GM23338 (cell line): ENCODE measurements around the gene TMPRSS6. TPM values are rescaled to one million over a fixed set of nuclear protein-coding genes. Genes with fewer than 3 reads are reported as not detected.

Experiments
- ATAC-seq: fragments of 200-7000 bp; cut with Tn5 transposase; 3 replicates; pipeline ENCODE4 v1.9.1; 2020
- DNase-seq: peaks from one replicate; pipeline ENCODE4 v3.0.0-alpha.2; 2015; ENCODE audit warnings: low spot score
- H2AFZ ChIP-seq: fragments of 200-600 bp; sonication (generic); 2 replicates; pipeline ENCODE4 v1.8.0; 2016; ENCODE audit warnings: antibody characterized with exemption, mild to moderate bottlenecking, moderate library complexity
- H3F3A ChIP-seq: fragments of 200-600 bp; sonication (generic); replicated peaks from 2 replicates; pipeline ENCODE4 v1.8.0; 2017; ENCODE audit warnings: antibody characterized with exemption, mixed run types, low read depth
- H3K27ac ChIP-seq: fragments of 200-600 bp; sonication (generic); 2 replicates; pipeline ENCODE4 v1.6.1; 2016; ENCODE audit warnings: low read depth
- H3K27me3 ChIP-seq: fragments of 200-600 bp; sonication (generic); 2 replicates; pipeline ENCODE4 v1.8.0; 2016; ENCODE audit warnings: mild to moderate bottlenecking, mixed run types, moderate library complexity; ENCODE audit not compliant: insufficient read depth
- H3K36me3 ChIP-seq: fragments of 200-600 bp; sonication (generic); 2 replicates; pipeline ENCODE4 v1.8.0; 2016; ENCODE audit warnings: mild to moderate bottlenecking; ENCODE audit not compliant: insufficient read depth
- H3K4me1 ChIP-seq: fragments of 200-600 bp; sonication (generic); 2 replicates; pipeline ENCODE4 v1.8.0; 2016; ENCODE audit warnings: mild to moderate bottlenecking, moderate library complexity; ENCODE audit not compliant: insufficient read depth
- H3K4me2 ChIP-seq: fragments of 200-600 bp; sonication (generic); 2 replicates; pipeline ENCODE4 v1.7.1; 2017; ENCODE audit warnings: mixed run types
- H3K4me3 ChIP-seq: fragments of 200-600 bp; sonication (generic); 2 replicates; pipeline ENCODE4 v1.6.1; 2016; ENCODE audit warnings: mixed run types
- H3K79me2 ChIP-seq: fragments of 200-600 bp; sonication (generic); replicated peaks from 2 replicates; pipeline ENCODE4 v1.8.0; 2017; ENCODE audit warnings: mild to moderate bottlenecking; ENCODE audit not compliant: insufficient read depth
- H3K9me2 ChIP-seq: fragments of 200-600 bp; sonication (generic); 2 replicates; pipeline ENCODE4 v1.8.0; 2017; ENCODE audit not compliant: insufficient read depth
- H4K20me1 ChIP-seq: fragments of 200-600 bp; sonication (generic); replicated peaks from 2 replicates; pipeline ENCODE4 v1.8.0; 2017; ENCODE audit warnings: mild to moderate bottlenecking; ENCODE audit not compliant: insufficient read depth
- H3K27ac Mint-ChIP-seq: 2 replicates; pipeline ENCODE4 v1.8.0; 2020; ENCODE audit warnings: inconsistent platforms, mild to moderate bottlenecking, moderate library complexity, mixed read lengths
- H3K27me3 Mint-ChIP-seq: 3 replicates; pipeline ENCODE4 v1.8.0; 2022; ENCODE audit warnings: low read depth, mild to moderate bottlenecking, moderate library complexity, mixed read lengths, inconsistent platforms; ENCODE audit not compliant: insufficient read depth, poor library complexity
- H3K36me3 Mint-ChIP-seq: 3 replicates; pipeline ENCODE4 v1.8.0; 2021; ENCODE audit warnings: low read depth, mild to moderate bottlenecking, inconsistent platforms, moderate library complexity, mixed read lengths
- H3K4me1 Mint-ChIP-seq: 3 replicates; pipeline ENCODE4 v1.8.0; 2020; ENCODE audit warnings: mild to moderate bottlenecking, inconsistent platforms, mixed read lengths
- H3K4me3 Mint-ChIP-seq: 3 replicates; pipeline ENCODE4 v1.8.0; 2021; ENCODE audit warnings: moderate library complexity, mild to moderate bottlenecking, inconsistent platforms, mixed read lengths
- H3K9me3 Mint-ChIP-seq: 3 replicates; pipeline ENCODE4 v1.8.0; 2020; ENCODE audit warnings: moderate library complexity, mild to moderate bottlenecking, inconsistent platforms, mixed read lengths
- CREB1 ChIP-seq: fragments of 250-450 bp; sonication (Bioruptor Pico); IDR thresholded peaks from 2 replicates; pipeline ENCODE4 v1.5.0; 2020; ENCODE audit warnings: low read depth, mild to moderate bottlenecking, moderate library complexity
- CTCF ChIP-seq, 2 experiments: fragments of 200-600 bp in 1 of 2; sonication (generic) in 1 of 2; conservative IDR thresholded peaks; 2 replicates each; pipeline versions ENCODE4 v1.5.1 to v1.6.1; 2016 to 2017; ENCODE audit warnings: antibody characterized with exemption in 2 of 2, low read depth in 2 of 2, mild to moderate bottlenecking in 2 of 2, moderate library complexity in 1 of 2
- ETS1 ChIP-seq: IDR thresholded peaks from 2 replicates; pipeline ENCODE4 v1.6.1; 2016; ENCODE audit warnings: antibody characterized with exemption
- EZH2 ChIP-seq: fragments of 200-600 bp; sonication (generic); IDR thresholded peaks from one replicate; pipeline ENCODE4 v1.8.0; 2017; ENCODE audit warnings: antibody characterized with exemption, mild to moderate bottlenecking, low read depth; ENCODE audit not compliant: unreplicated experiment
- EZH2phosphoT487 ChIP-seq: fragments of 200-600 bp; sonication (generic); IDR thresholded peaks from one replicate; pipeline ENCODE4 v1.8.1; 2018; ENCODE audit warnings: antibody characterized with exemption; ENCODE audit not compliant: unreplicated experiment
- JUNB ChIP-seq: IDR thresholded peaks from one replicate; pipeline ENCODE4 v1.6.1; 2016; ENCODE audit warnings: antibody characterized with exemption; ENCODE audit not compliant: unreplicated experiment
- NANOG ChIP-seq: IDR thresholded peaks from 2 replicates; pipeline ENCODE4 v1.6.1; 2016; ENCODE audit warnings: antibody characterized with exemption, borderline replicate concordance
- POLR2AphosphoS5 ChIP-seq: IDR thresholded peaks from 2 replicates; pipeline ENCODE4 v1.6.1; 2016; ENCODE audit warnings: antibody characterized with exemption, low read depth
- REST ChIP-seq: IDR thresholded peaks from one replicate; pipeline ENCODE4 v1.6.1; 2018; ENCODE audit warnings: antibody characterized with exemption; ENCODE audit not compliant: unreplicated experiment
- STAT1 ChIP-seq: IDR thresholded peaks from one replicate; pipeline ENCODE4 v1.6.1; 2016; ENCODE audit warnings: antibody characterized with exemption; ENCODE audit not compliant: unreplicated experiment
- ZNF114 ChIP-seq: fragments of 250-450 bp; sonication (Bioruptor Pico); IDR thresholded peaks from 2 replicates; pipeline ENCODE4 v1.5.0; 2020; ENCODE audit warnings: mild to moderate bottlenecking, moderate library complexity
- ZNF331 ChIP-seq: fragments of 250-450 bp; sonication (Bioruptor Pico); IDR thresholded peaks from 2 replicates; pipeline ENCODE4 v1.5.0; 2020; ENCODE audit warnings: low read depth, mild to moderate bottlenecking, moderate library complexity
- ZNF462 ChIP-seq: fragments of 250-450 bp; sonication (Bioruptor Pico); IDR thresholded peaks from 2 replicates; pipeline ENCODE4 v1.5.0; 2020; ENCODE audit warnings: mild to moderate bottlenecking, moderate library complexity
- polyA plus RNA-seq: library from polyadenylated mRNA; unstranded; fragments of >200 nt; fragmentation: Nextera tagmentation; extraction: Ambion mirVana; gene quantifications from 2 replicates; pipeline ENCODE4 v1.2.1, GENCODE V29; 2016
- total RNA-seq: library from RNA; depleted of rRNA; stranded (reverse); fragments of >200 nt; shearing (Covaris generic); gene quantifications from 2 replicates; pipeline ENCODE4 v1.2.3, GENCODE V29; 2014

TMPRSS6 gene
- total and polyA plus RNA-seq, 2 experiments from 2014 or later: 0.13 TPM; not detected in 1

GRCh38 chr22:37065961-37066360 lies 43.6 kb downstream of the TMPRSS6 start:
- TF ChIP-seq STAT1 (no peak), CREB1 (CRISPR knock-in tag) (no peak), REST (no peak), ETS1 (no peak), POLR2AphosphoS5 (no peak), ZNF462 (no peak), CTCF (conservative IDR thresholded peaks at IDR 0.05; ENCODE audit: low read depth in 2 of 2) (no peak), NANOG (no peak), EZH2phosphoT487 (no peak), ZNF331 (CRISPR knock-in tag) (no peak), JUNB (no peak), EZH2 (no peak), ZNF114 (CRISPR knock-in tag) (no peak)
- H3K4me1 ChIP-seq: peaks cover 22% of the 10 kb centered on the region
- no peaks in the 10 kb centered on the region for H3F3A ChIP-seq
- H3K27ac ChIP-seq: no peak overlapping the region
- no peaks in the 10 kb centered on the region for H4K20me1 ChIP-seq
- no peak overlapping the region for H2AFZ ChIP-seq
- peaks cover 41% of the 10 kb centered on the region for H3K27me3 ChIP-seq
- ATAC-seq (no peak), DNase-seq (no peak)
- no peak overlapping the region for H3K4me2 ChIP-seq
- H3K9me2 ChIP-seq: no peaks in the 10 kb centered on the region
- H3K36me3 Mint-ChIP-seq: peaks cover 2% of the 10 kb centered on the region; the same call in 2 of the 3 replicates
- no peaks in the 10 kb centered on the region; the same call in 2 of the 3 replicates for H3K9me3 Mint-ChIP-seq
- H3K27me3 Mint-ChIP-seq: peaks cover 43% of the 10 kb centered on the region
- H3K4me3 ChIP-seq: no peak overlapping the region
- H3K79me2 ChIP-seq: no peaks in the 10 kb centered on the region
- no peak overlapping the region for H3K27ac Mint-ChIP-seq
- peaks cover 37% of the 10 kb centered on the region for H3K4me1 Mint-ChIP-seq
- H3K4me3 Mint-ChIP-seq: no peak overlapping the region
- no peaks in the 10 kb centered on the region for H3K36me3 ChIP-seq
